Activated CD4-positive, CD25-positive, alpha-beta regulatory T cell treated with anti-CD3 and anti-CD28 coated beads, Interleukin-2, amount 50 U/mL, for 24 hours (primary cell): ENCODE measurements around the gene CCDC34.
"Not testable (repeated sequence)": the region's sequence is repeated elsewhere in the genome, so short reads cannot be mapped to it uniquely, and the experiment has no call there.

ENCODE experiments used
- ATAC-seq, 2 donors: fragments of 150-1000 bp; cut with Tn5 transposase; one replicate each; pipeline ENCODE4 v1.10.0; 2021; ENCODE audit warnings: mild to moderate bottlenecking in 1 of 2, moderate library complexity in 1 of 2

CCDC34 gene

DNA sequence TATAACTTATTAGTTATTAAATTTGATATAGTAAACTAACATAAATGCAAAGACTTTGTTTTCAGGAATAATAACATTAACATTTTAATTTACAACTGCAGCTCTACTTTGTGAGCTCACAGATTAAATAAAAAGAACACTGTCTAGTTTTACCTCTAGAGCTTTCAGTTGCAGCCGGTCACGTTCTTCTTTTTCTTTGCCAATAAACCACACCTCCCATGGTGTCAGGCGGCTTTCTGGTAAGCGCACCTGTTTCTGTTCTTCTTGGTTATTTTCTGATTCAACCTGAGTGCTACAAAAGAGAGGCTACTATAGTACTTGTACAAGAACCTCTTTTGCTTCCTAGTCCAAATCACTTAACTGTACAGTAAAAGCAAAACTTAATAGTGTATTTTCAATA lies 5.8 kb downstream of the CCDC34 start:
- ATAC-seq: no peak

- ATAC-seq: no peak
Measured at GRCh38 chr11:27356624-27357222, 6.3 kb downstream of the CCDC34 start.

GRCh38 chr11:27355575-27356104 lies 7.4 kb downstream of the CCDC34 start:
- ATAC-seq: no peak

DNA sequence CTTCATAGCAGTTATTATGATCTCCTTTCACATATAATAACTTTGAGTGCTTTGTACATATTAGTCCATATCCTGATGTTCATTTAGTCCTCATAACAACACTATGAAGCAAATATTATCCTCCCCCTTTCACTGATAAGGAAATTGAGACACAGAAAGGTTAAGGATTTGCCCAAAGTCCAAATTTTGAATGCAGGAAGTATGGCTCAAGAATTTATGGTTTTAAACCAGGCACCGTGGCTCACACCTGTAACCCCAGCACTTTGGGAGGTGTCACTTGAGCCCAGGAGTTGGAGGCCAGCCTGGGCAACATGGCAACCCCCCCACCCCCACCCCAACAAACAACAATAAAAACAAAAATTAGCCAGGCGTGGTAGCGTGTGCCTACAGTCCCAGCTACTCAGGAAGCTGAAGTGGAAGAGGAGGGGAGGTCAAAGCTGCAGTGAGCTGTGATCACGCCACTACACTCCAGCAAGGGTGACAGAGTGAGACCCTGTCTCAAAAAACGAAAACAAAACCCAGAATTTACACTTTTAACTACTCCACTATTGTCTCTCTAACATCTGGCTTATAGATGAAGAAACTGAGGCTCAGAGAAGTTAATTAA lies 8.6 kb downstream of the CCDC34 start:
- ATAC-seq: no peak

DNA sequence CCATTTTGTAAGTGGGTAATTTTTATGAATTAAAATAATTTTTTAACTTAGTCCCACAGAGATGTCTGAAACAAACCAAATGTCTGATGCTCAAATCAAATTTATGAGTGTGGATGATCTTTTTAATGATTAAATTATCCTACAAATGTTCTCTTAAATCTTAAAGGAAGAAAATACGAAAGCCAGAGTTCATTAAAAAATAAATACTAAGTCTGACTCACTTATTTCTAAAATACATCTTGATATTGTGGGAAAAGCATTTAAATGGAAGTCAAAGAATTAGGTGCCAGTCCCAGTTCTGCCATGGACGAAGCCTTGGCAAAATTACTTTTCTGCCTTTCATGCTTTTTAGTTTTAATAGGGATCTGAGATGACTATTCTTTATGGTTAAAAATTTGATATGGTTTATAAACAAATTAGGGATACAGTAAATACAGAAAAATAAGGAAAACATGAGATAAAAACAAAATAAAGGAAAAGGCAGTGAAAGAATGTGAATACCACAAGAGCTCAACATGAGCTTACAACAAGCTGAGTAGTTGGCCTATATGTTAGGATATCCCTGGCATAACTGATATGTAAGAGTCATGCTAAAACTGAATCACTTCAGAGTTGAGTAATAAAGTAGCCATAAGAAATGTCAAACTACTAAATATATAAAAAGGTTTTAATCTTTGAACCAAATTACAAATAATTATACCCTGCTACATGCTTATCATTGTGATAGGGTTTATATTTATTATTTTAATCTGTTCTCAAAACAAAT lies 9.2 kb downstream of the CCDC34 start:
- ATAC-seq: peak in 1 of 2 donors; percentile 41

DNA sequence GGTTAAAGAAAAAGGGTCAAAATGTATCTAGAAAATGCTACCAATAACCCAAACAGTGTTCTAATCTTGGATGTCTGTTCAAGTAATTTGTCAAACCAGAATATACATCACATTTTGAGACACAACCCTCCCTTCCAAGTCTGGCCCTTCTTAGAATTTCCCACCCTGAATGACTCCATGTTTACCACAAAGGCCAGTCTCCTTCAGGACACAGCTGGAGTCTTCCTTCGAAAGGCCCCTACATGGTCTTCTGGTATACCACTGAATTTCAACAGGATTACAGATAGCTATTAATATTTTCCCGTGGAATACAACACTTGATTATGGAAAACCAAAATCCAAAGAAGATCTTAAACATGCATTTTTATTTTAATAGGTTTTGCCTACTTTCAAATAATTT lies 10.2 kb downstream of the CCDC34 start:
- ATAC-seq: no peak

- ATAC-seq: no peak
Measured at GRCh38 chr11:27350511-27350910, 12.5 kb downstream of the CCDC34 start.

GRCh38 chr11:27349919-27350318 lies 13.1 kb downstream of the CCDC34 start:
- no peak for ATAC-seq

- ATAC-seq: no peak
Measured at GRCh38 chr11:27348340-27348873, 14.6 kb downstream of the CCDC34 start.

GRCh38 chr11:27347359-27348339 lies 15.4 kb downstream of the CCDC34 start:
- ATAC-seq: no peak

GRCh38 chr11:27339941-27340340 lies 23.1 kb downstream of the CCDC34 start:
- no peak for ATAC-seq

- ATAC-seq: not testable (repeated sequence)
Measured at GRCh38 chr11:27334764-27335163, 28.3 kb downstream of the CCDC34 start.

GRCh38 chr11:27331981-27332380 lies 31.0 kb downstream of the CCDC34 start:
- no peak for ATAC-seq

DNA sequence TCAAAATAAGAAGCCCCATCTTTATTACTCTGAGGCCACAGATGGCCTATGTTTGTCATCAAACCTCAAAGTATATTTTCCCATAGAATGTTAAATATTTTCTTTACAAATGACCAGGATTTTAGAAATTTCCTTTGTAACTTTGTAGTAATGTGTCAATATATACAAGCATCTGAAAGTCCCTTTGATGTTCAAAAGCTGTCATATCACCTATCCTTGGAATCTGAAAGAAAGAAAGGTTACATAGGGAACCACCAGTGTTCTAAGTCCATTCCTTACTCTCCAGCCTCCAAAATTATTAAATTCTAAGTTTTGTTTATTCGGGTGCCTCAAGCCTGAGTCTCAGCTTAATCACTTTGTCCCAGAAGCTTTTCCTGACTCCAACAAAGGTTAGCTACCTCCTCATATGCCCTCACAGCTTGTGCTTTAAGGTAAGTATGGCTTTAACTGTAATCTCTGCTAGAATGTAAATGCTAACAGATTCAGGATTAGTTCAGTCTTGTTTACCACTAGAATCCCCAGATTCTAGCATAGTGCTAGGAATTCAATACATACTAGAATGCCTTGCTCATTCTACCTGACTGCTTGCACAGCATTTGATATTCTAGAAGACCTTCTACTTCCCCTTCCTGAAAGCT lies 32.3 kb downstream of the CCDC34 start:
- ATAC-seq: no peak

DNA sequence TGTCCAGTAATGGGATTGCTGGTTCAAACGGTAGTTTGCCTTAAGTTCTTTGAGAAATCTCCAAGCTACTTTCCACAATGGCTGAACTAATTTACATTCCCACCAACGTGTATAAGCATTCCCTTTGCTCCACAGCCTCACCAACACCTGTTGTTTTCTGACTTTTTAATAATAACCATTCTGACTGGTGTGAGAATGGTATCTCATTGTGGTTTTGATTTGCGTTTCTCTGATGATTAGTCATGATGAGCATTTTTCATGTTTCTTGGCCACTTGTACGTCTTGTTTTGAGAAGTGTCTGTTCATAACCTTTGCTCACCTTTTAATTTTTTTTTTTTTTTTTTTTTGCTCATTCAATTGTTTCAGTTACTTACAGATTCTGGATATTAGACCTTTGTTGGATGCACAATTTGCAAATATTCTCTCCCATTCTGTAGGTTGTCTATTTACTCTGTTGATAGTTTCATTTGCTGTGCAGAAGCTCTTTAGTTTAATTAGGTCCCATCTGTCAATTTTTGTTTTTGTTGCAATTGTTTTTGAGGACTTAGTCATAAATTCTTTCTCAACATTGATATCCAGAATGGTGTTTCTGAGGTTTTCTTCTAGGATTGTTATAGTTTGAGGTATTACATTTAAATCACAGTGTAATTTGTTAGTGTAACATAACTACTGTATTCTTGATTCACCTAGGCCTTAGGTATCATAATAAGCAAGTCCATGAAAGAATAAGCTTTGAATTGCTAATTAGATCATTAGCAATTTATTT lies 33.0 kb downstream of the CCDC34 start:
- no peak for ATAC-seq

DNA sequence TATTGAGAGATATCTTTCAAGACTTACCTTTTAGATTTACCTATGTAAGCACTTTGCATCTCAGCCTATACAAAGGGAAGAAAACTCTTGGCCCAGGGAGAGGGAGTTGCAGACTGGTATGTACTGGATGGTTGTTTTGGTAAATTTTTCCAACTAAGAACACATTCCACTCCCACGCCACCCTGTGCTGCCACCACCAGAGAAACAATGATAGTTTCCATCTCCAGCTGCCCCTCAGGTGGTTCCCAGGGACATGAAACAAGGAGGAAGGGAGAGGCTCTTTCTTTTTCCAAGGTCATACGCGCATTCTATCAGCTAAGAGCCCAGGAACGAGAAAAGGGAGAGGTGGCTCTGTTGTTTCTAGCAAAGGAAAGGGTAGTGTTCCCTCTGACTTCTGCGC lies 34.4 kb downstream of the CCDC34 start:
- ATAC-seq: no peak

DNA sequence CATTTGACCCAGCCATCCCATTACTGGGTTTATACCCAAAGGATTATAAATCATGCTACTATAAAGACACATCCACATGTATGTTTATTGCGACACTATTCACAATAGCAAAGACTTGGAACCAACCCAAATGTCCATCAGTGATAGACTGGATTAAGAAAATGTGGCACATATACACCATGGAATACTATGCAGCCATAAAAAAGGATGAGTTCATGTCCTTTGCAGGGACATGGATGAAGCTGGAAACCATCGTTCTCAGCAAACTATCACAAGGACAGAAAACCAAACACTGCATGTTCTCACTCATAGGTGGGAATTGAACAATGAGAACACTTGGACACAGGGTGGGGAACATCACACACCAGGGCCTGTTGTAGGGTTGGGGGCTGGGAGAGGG lies 36.0 kb downstream of the CCDC34 start:
- ATAC-seq: not testable (repeated sequence)

GRCh38 chr11:27322196-27322595 lies 40.8 kb downstream of the CCDC34 start:
- ATAC-seq: not testable (repeated sequence)

DNA sequence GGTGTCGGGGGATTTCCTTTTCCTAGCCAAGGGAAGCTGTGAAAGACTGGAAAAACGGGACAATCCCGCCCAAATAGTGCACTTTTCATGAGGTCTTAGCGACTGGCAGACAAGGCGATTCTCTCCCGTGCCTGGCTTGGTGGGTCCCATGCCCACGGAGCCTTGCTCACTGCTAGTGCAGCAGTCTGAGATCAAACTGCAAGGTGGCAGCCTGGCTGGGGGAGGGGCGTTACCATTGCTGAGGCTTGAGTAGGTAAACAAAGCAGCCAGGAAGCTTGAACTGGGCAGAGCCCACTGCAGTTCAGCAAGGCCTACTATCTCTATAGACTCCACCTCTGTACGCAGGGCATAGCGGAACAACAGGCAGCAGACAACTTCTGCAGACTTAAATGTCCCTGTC lies 41.7 kb downstream of the CCDC34 start:
- not testable (repeated sequence) for ATAC-seq

DNA sequence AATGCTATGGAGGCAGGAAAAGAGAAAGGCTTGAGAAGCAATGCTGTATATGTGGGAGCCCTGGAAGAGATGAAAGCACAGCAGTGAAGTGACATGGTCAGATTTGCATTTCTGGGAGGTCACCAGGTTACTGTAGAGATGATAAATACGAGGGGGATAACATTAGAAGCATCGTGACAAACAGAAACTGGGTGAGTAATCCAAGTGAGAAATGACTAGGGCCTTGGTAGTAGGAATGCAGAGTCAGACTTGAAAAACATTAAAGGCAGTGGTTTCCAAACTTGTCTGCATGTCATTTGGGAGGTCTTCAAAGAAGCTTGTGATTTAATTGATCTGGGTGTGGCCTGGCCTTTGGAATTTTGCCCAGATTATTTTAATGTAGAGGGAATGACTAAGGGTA lies 43.9 kb downstream of the CCDC34 start:
- ATAC-seq: peak; percentile 79 to 94

GRCh38 chr11:27317751-27318150 lies 45.3 kb downstream of the CCDC34 start:
- ATAC-seq: no peak
